HG03139 (cell line): Measurements from ENCODE around the gene MMEL1.
"Not testable (repeated sequence)": the region's sequence is repeated elsewhere in the genome, so short reads cannot be mapped to it uniquely, and the experiment has no call there.

Experiments
- ATAC-seq: cut with Tn5 transposase; IDR thresholded peaks from one replicate; pipeline ENCODE4 v1.9.1; 2021; ENCODE audit not compliant: unreplicated experiment

MMEL1 gene

DNA sequence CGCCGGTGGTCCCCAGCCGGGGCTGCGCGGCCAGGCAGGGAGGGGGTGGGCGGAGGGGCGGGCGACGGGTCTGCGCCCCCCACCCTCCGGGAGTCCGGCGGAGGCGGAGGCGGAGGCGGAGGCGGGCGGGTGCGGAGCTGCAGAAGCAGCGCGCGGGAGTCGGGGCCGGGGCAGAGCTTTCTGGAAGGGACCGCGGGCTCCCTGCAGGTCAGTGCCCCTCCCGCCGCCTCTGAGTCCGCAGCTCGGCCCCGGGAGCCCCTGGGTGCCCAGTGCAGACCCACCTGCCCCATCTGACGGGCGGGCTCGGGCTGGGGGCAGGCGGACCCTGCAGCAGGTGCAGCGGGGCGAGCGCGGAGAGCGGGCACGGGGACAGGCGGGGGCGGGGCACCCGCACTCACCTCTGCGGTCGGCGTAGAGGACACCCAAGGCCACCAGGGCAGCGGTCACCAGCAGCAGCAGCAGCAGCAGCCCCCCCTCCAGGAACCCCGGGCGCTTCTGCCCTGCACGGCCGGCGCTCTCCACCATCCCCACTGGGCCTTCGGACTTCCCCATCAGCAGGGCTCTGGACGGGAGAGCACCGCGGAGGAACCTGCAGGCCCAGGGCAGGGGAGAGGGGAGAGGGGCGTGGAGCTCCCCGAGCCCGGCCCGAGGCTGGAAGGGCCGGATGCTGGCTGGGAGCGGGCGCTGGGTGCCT is 3.7 kb downstream of the MMEL1 start:
- no peak for ATAC-seq

GRCh38 chr1:2628191-2628932 is 4.5 kb downstream of the MMEL1 start:
- ATAC-seq = no peak

DNA sequence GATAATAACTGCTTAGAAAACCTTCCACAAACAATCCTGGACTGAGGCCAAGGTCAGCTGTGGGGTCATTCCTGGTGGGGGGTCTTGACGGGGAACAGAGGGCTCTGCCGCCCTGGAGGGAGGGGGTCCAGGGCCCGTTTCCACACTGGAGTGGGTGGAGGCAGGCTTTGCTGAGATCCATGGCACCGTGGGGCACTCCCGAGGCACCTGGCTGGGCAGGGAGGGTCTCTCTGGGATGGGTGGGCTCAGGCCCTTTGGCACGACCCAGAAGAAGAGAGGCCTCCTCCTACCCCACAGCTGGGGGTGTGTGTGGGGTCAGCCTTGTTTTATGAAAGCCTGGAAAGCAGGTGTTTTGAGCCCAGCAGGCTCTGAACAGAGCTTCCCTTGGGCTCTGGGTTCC is 5.1 kb downstream of the MMEL1 start:
- no peak for ATAC-seq

- ATAC-seq = not testable (repeated sequence)
Measured at GRCh38 chr1:2625748-2626147, 7.1 kb downstream of the MMEL1 start.

DNA sequence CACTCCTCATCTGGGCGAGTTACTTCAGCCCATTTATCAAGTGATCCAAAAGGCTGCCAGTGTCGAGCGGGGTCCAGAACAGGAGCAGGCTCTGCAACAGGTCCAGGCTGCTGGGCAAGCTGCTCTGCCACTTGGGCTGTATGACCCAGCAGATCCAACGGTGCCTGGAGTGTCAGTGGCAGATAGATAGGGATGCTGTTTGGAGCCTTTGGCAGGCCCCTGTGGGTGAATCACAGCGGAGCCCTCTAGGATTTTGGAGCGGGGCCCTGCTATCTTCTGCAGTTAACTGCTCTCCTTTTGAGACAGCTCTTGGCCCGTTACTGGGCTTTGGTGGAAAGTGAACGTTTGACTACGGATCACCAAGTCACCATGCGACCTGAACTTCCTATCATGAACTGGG is 7.5 kb downstream of the MMEL1 start:
- ATAC-seq = no peak

DNA sequence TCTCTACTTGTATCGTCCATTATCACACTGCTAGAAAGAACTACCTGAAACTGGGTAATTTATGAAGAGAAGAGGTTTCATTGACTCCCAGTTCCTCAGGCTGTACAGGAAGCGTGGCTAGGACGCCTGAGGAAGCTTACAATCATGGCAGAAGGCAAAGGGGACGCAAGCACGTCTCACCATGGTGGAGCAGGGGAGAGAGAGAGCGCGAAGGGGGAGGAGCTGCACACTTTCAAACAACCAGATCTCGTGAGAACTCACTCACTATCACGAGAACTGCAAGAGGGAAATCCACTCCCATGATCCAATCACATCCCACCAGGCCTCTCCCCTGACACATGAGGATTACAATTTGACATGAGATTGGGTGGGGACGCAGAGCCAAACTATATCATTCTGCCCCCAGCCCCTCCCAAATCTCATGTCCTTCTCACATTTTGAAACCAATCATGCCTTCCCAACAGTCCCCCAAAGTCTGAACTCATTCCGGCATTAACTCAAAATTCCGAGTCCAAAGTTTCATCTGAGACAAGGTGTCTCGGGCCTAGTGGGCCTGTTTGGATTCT is 8.0 kb downstream of the MMEL1 start:
- no peak for ATAC-seq

DNA sequence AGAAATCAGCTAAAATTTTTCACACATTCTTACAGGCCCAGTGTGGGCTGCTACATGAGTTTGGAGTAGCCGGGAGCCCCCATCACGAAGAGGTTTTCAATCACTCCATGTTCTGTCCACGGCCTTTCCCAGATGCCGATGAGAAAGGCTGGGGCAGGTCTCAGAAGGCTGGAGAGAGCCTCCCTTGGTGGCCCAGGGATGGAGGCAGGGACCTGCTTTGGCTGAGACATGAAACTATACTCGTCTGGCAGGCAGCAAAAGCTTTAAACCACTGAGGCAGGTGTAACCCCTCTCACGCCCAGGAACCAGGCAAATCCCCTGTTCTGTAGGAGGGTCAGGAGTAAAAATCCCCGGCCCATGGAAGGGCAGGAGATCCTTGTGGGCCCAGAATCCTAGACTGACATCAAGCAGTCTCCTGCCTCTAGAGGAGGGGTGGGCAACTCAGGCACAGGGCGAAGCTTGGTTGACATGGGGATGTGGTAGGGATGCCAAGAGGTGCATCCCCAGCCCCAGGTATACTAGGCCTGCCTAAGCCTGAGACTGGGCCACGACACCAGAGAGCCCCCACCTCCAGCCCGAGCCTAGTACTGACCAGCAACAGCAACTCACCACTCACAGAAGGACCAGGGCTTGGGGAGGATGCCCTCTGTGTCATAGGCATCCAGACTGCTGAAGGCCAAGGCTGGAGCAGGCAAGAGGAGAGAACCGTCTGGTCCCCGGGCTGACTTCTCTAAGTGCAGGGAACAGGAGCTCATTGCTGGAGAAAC is 9.1 kb downstream of the MMEL1 start:
- ATAC-seq = no peak

DNA sequence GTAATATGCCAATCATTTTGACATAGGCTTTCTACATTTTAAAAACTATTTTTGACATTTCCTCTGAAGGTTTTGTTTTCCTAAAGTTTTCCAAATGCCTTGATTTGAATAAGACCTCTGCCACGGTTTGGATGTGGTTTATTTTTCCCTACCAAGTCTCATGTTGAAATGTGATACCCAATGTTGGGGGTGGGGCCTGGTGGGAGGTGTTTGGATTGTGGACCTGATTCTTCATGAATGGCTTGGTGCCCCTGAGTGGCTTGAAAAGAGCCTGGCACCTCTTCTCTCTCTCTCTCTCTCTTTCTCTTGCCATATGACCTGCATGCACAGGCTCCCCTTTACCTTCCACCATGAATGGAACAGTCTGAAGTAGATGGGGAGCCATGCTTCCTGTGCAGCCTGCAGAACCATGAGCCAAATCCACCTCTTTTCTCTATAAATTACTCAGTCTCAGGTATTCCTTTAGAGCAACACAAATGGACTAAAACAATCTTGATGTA is 14.8 kb downstream of the MMEL1 start:
- no peak for ATAC-seq

GRCh38 chr1:2614145-2614544 is 18.7 kb downstream of the MMEL1 start:
- ATAC-seq = no peak

- ATAC-seq = no peak
Measured at GRCh38 chr1:2612591-2613365, 20.0 kb downstream of the MMEL1 start.

GRCh38 chr1:2611621-2612437 is 21.0 kb downstream of the MMEL1 start:
- ATAC-seq = no peak

GRCh38 chr1:2611031-2611501 is 21.8 kb downstream of the MMEL1 start:
- ATAC-seq = no peak

- ATAC-seq = no peak
Measured at GRCh38 chr1:2610036-2610959, 22.5 kb downstream of the MMEL1 start.

DNA sequence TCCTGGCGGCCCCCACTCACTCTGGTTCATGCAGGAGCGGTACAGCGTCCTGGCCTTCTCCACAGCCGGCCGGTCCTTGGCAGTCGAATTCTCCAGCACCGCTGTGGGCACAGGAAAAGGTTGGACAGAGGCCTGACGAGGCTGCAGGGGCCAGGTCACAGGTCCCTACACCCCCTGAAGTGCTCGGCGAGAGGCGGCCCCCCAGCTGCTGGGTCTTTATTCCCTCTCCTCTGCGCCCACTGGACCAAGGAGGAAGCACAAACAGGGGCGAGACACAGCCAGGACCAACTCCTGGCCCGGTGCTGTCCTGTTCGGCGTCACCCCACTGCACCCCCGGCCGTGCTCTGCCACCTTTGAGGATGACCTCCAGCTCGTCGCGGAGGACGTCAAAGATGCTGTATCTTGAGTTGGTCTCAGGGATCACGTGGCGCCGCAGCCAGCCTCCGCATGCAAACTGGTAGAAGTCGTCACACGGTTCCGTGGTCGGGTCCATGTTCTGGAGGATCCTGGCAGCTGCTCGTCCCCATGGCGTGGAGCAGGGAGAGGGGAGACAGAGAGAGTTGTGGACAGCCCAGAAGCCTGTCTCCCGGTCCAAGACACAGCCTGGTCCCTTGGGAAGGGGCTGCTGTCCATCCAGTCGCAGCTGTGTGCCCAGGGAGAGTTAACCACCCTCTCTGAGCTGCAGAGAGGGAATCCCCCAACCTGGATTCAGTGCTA is 23.3 kb downstream of the MMEL1 start:
- no peak for ATAC-seq

GRCh38 chr1:2607641-2608091 is 25.1 kb downstream of the MMEL1 start:
- ATAC-seq = no peak

DNA sequence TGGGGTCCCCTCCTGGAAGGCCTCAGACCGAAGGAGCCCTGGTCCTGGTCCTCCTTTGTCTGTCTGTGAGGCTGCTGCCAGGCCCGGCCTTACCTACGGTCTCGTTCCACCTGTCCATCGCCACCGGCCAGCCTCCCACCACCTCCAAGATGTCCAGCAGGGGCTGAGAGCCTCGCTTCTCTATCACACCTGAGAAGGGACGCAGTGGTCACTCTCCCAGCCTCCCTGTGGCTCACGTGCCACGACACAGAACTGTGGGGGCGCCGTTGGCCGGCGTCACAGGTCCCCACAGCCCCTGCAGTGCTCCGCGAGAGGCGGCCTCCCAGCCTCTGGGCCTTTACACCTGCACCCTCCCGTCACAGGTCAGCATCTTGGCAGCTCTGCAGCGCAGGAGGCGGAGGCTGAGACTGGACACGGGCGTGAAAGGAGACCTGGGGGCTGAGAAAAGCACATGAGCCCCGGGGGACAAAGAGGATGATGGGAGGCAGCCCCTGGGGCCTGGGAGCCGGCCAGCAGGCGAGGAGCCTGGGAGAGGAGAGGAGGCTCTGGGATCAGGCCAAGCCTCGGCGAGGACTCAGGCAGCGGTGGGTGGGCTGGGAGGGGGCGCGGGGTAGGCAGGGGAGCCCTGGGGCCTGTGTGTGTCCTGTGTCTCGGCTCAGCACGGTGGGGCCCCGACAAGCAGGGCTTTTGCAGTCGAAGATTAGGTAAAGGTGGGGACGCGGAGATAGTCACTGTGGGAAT is 25.8 kb downstream of the MMEL1 start:
- no peak for ATAC-seq

- no peak for ATAC-seq
Measured at GRCh38 chr1:2606396-2606880, 26.4 kb downstream of the MMEL1 start.
